Heart left ventricle (tissue), 16 donors: ENCODE measurements around the gene KCNN3. TPM values are rescaled to one million over a fixed set of nuclear protein-coding genes. Genes with fewer than 3 reads are reported as not detected.

Experiments
- ATAC-seq, 4 donors: fragments of 200-7000 bp; cut with Tn5 transposase; one replicate each; pipeline ENCODE4 v1.9.1; 2020 to 2022; ENCODE audit warnings: moderate library complexity in 4 of 4, mild to moderate bottlenecking in 3 of 4, moderate number of reproducible peaks in 1 of 4
- DNase-seq, 5 donors: peaks; one replicate each; pipeline ENCODE4 v3.0.0-alpha.2; 2020
- H3K27ac ChIP-seq, 12 donors: fragments of 200-600 bp; sonication (generic) in 4 of 12; one replicate each; pipeline versions ENCODE4 v1.5.0 to v1.8.0; 2016 to 2022; ENCODE audit warnings: mild to moderate bottlenecking in 2 of 12
- H3K27me3 ChIP-seq, 9 donors: fragments of 200-600 bp; sonication (generic) in 2 of 9; one replicate each; pipeline versions ENCODE4 v1.5.1 to v1.8.0; 2016 to 2022; ENCODE audit warnings: mild to moderate bottlenecking in 3 of 9
- H3K36me3 ChIP-seq, 9 donors: fragments of 200-600 bp; sonication (generic) in 2 of 9; one replicate each; pipeline versions ENCODE4 v1.5.0 to v1.8.0; 2018 to 2022; ENCODE audit warnings: mild to moderate bottlenecking in 2 of 9
- H3K4me1 ChIP-seq, 12 donors: fragments of 200-600 bp; sonication (generic) in 4 of 12; one replicate each; pipeline versions ENCODE4 v1.5.0 to v1.8.0; 2016 to 2022; ENCODE audit warnings: mild to moderate bottlenecking in 3 of 12
- H3K4me3 ChIP-seq, 12 donors: fragments of 200-600 bp; sonication (generic) in 4 of 12; one replicate each; pipeline versions ENCODE4 v1.5.0 to v1.8.0; 2017 to 2022; ENCODE audit warnings: mild to moderate bottlenecking in 9 of 12, moderate library complexity in 4 of 12
- H3K9me3 ChIP-seq, 12 donors: fragments of 200-600 bp; sonication (generic) in 4 of 12; one replicate each; pipeline versions ENCODE4 v1.5.0 to v1.8.0; 2016 to 2022; ENCODE audit warnings: mild to moderate bottlenecking in 1 of 12
- POLR2A ChIP-seq, 2 donors: fragments of 450-650 bp; IDR thresholded peaks; one replicate each; pipeline ENCODE4 v1.6.1; 2017; ENCODE audit warnings: antibody characterized with exemption in 2 of 2, mild to moderate bottlenecking in 2 of 2, moderate library complexity in 2 of 2
- WGBS, 4 donors: extraction: QIAGEN DNeasy Blood & Tissue Kit in 2 of 4; methylation state at CpG; one replicate each; pipeline versions ENCODE4 v1.1.5 to v1.1.7; 2013 to 2018; 5-methylcytosine and 5-hydroxymethylcytosine counted together
- intact Hi-C, 10 donors: fragments of 100-400 bp; cut with DNase I; formaldehyde crosslinking; loops; one replicate each; pipeline versions ENCODE4 v1.11.1 to v1.14.2; 2022
- polyA plus RNA-seq, 2 donors: library from polyadenylated mRNA; stranded (reverse); fragments of 200-250 nt; gene quantifications; one replicate each; pipeline ENCODE4 v1.2.3, GENCODE V29; 2013
- total RNA-seq, 9 donors: library from RNA; depleted of rRNA in 2 of 9; stranded (reverse); fragments of >200 nt in 2 of 9; fragmentation: NEBNext Ultra II Directional in 3 of 9; extraction: Animal tissue kit (Norgen Biotek cat#: 25700) in 3 of 9; gene quantifications; one replicate each; pipeline versions ENCODE4 v1.1.0 to v1.2.4, GENCODE V29; 2016 to 2023
- TF ChIP-seq, protein P1 (sequence below), 12 donors: fragments of 200-600 bp; sonication (generic) in 4 of 12; IDR thresholded peaks; one replicate each; pipeline versions ENCODE4 v1.5.0 to v1.8.0; 2018 to 2022; ENCODE audit warnings: antibody characterized with exemption in 12 of 12, mild to moderate bottlenecking in 5 of 12
- donor health status: ischemic (EF 13 %, LVEDD 7.1; RV severe dilation, severe dysfunction).
- donor health status: healthy with polysubstance abuse.
- donor health status: DM: no; HTN: yes; CAD: no.
- donor health status: DM: no; HTN: no; CAD: no.
- donor health status: ischemic (EF 25% LVEDD 6.9; RV normal size, moderate dysfunction).
- donor health status: ischemic (EF 25% LVEDD 5.7; RV mildly dilated, moderate dysfunction).
- donor health status: healthy.
- donor health status: DM: yes; HTN: yes; CAD: no.
- donor health status: ischemic (EF 35%, LVEDD 5.7; RV mildly dilated, moderate dysfunction).
- donor health status: nonischemic (EF 11% LVEDD 7.7; RV severe dilation, severe dysfunction).
- donor health status: DM: yes; HTN: yes; CAD: no.
- donor health status: PGD.
- donor health status: ischemic (EF 29% LVEDD 5.4; RV normal size, mild dysfunction).
- donor health status: nonischemic (EF 23%, LVEDD 6.1; RV moderate dilation, normal function).

KCNN3 gene
- total and polyA plus RNA-seq, 11 donors, result 0.42 to 4.6 (median 2.2) TPM

DNA sequence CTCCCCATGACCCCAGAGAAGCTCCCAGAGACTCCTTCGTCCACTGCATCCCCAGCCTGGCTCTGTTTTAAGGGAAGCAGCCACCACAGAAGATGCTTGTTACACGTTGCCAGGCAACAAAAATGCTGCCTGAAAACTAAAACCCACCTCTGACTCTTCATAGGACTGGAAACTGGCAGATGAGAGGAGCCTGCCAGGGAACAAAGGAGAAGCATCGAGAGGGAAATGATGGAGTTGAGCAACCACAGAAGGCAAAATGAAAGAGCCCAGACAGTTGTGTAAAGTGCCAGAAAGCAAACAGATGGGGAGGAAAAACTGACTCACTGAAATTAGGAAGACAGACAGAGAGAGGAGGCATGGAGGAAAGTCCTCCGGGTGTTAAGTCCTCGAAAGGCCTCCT lies 118.4 kb downstream of the KCNN3 start:
- Histone ChIP-seq H3K36me3 (no peaks in the 10 kb centered on the region), H3K27me3 (no peaks in the 10 kb centered on the region), H3K4me3 (no peak overlapping the region), H3K27ac (peak overlapping the region in 1 of 12 donors; percentile 37), H3K9me3 (peaks cover 0 to 3% (median 0%) of the 10 kb centered on the region in 12 donors), H3K4me1 (peaks cover 0 to 37% (median 12%) of the 10 kb centered on the region in 12 donors)
- ATAC-seq (peak in 3 of 4 donors; percentile 58 to 81 (median 78)), DNase-seq (no peak)
- WGBS, 4 donors, result 56 to 65% (median 62%) methylated on average over 5 of the region's 5 CpGs
- intact Hi-C loops, result loop anchor here in 2 of 10 donors (5.0 to 10.0 kb wide), 2 partner anchors 51 to 187 kb away; partner anchors contain the start of gene CHRNB2 (in 1 of the 2)
- TF ChIP-seq POLR2A (IDR thresholded peaks at IDR 0.05), result no peak
- TF ChIP-seq, protein P1, sequence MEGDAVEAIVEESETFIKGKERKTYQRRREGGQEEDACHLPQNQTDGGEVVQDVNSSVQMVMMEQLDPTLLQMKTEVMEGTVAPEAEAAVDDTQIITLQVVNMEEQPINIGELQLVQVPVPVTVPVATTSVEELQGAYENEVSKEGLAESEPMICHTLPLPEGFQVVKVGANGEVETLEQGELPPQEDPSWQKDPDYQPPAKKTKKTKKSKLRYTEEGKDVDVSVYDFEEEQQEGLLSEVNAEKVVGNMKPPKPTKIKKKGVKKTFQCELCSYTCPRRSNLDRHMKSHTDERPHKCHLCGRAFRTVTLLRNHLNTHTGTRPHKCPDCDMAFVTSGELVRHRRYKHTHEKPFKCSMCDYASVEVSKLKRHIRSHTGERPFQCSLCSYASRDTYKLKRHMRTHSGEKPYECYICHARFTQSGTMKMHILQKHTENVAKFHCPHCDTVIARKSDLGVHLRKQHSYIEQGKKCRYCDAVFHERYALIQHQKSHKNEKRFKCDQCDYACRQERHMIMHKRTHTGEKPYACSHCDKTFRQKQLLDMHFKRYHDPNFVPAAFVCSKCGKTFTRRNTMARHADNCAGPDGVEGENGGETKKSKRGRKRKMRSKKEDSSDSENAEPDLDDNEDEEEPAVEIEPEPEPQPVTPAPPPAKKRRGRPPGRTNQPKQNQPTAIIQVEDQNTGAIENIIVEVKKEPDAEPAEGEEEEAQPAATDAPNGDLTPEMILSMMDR (IDR thresholded peaks at IDR 0.05), result no peak

DNA sequence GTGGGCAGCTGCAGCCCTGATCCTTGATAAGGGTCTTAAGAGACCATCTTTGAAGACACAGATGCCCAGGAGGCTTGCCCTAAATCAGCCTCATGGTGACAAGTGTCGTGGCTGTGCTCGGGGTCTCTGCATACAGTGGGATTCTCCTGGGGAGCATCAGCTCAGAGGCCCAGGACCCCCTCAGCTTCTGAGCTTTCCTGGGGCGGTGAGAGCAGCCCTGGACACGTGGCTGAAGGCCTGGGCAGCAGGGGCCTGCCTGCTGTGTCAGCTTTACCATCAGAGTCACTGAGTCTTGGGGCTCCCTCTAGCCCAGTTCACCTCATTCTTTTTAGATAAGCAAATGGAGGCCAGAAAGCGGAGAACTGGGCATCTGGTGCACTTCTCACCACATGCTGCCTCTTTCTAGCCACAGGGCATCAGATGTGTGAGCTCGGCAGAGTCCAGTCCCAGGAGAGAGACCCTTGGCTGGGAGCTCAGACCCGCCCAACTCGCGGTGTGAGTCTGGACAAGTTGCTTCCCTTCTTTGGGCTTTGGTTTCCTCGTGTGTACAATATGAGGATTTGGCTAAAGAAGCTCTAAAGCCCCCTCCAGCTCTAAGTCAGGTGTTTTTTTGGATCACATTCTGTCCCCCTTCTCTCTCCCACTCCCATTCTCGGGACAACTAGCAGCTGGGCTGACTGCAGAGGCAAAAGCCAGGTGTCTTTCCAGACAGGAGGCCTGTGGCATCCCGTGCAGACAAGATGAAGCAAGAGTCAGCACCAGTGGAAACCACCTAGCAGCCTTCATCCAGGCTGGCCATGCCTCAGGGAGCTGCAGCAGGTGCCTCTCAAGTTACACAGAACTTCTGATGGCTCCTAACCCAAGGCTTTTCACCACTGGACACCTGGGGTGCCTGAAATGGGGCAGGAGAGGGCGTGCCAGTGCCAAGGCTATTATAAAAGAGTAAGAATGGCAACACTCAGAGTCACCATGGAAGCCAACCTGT lies 119.1 kb downstream of the KCNN3 start:
- Histone ChIP-seq H3K27ac (peak overlapping the region in 2 of 12 donors; percentile 34 to 37), H3K36me3 (no peaks in the 10 kb centered on the region), H3K27me3 (no peaks in the 10 kb centered on the region), H3K4me3 (no peak overlapping the region), H3K9me3 (peaks cover 0 to 3% (median 0%) of the 10 kb centered on the region in 12 donors), H3K4me1 (peaks cover 0 to 39% (median 12%) of the 10 kb centered on the region in 12 donors)
- 79 to 85% (median 84%) methylated on average over 13 of the region's 13 CpGs for WGBS, 4 donors
- ATAC-seq (no peak), DNase-seq (no peak)
- intact Hi-C loops, result loop anchor here in 2 of 10 donors (5.0 to 10.0 kb wide), 2 partner anchors 51 to 186 kb away; partner anchors contain the start of gene CHRNB2 (in 1 of the 2)
- TF ChIP-seq POLR2A (IDR thresholded peaks at IDR 0.05), result no peak
- TF ChIP-seq, protein P1 (IDR thresholded peaks at IDR 0.05), result no peak

DNA sequence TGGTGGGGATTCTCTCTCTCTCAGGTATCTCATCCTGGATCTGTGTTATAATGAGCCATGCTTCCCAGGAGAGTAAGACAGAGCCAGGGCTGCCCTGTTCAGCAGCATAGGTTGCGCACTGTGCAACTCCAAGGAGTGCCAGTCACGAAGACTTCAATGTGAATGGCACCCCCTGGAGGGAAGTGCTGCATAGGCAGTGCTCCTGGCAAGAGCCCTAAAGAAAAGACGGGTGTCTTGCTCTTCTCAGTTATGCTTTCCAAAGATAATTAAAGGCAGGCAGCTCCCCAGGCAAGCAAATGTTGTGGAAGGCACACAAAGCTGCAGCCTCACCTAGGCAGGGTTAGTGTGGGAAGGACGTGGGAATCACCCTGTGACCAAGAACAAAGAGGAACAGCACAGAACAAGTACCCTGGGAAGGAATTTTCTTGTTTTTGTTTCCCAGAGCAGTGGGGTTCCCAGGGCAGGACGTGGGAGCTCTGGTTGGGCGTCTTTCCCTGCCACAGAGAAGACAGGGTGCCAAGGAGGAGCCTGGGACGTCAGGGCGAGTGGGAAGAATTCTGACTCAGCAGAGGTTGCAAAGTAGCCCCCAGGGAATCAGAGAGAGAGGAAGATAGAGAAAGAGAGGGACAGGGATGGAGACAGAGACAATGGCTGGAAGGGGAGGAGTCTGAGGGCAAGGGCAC lies 120.9 kb downstream of the KCNN3 start:
- no peak for TF ChIP-seq POLR2A (IDR thresholded peaks at IDR 0.05)
- TF ChIP-seq, protein P1 (IDR thresholded peaks at IDR 0.05), result peak in 3 of 12 donors; percentile 10 to 15 (median 14)
- DNase-seq, result no peak
- Histone ChIP-seq H3K4me1 (peaks cover 0 to 46% (median 16%) of the 10 kb centered on the region in 12 donors), H3K4me3 (no peak overlapping the region), H3K27me3 (no peaks in the 10 kb centered on the region), H3K9me3 (no peaks in the 10 kb centered on the region), H3K27ac (peak overlapping the region in 1 of 12 donors; percentile 3), H3K36me3 (no peaks in the 10 kb centered on the region)
- intact Hi-C loops, result loop anchor here in 1 of 10 donors (10.0 kb wide), 1 partner anchor 64 kb away; no protein-coding TSS in a partner anchor
- no peak for ATAC-seq
- WGBS, 4 donors, result 71 to 78% (median 72%) methylated on average over 6 to 8 of the region's 8 CpGs
